ENCODE measurements around the gene MED17.
"Not testable (repeated sequence)": the region's sequence is repeated elsewhere in the genome, so short reads cannot be mapped to it uniquely, and the experiment has no call there.

The MED17 gene

GRCh38 chr11:93753241-93753640 lies 30.8 kb upstream of the MED17 start:
- Mint-ChIP-seq H3K4me1 (no peaks in the 10 kb centered on the region), H3K36me3 (ENCODE audit: low read depth) (peaks cover 40% of the 10 kb centered on the region), H3K9me3 (no peaks in the 10 kb centered on the region), H3K4me3 (no peak overlapping the region), H3K27me3 (ENCODE audit: low read depth) (no peaks in the 10 kb centered on the region), H3K27ac (no peak overlapping the region)
- TF ChIP-seq CTCF (IDR thresholded peaks at IDR 0.05; ENCODE audit: unreplicated experiment in 3 of 3), result no peak

- Mint-ChIP-seq H3K27ac (no peak overlapping the region), H3K4me1 (no peaks in the 10 kb centered on the region), H3K9me3 (no peaks in the 10 kb centered on the region), H3K4me3 (no peak overlapping the region), H3K27me3 (ENCODE audit: low read depth) (no peaks in the 10 kb centered on the region), H3K36me3 (ENCODE audit: low read depth) (peaks cover 60% of the 10 kb centered on the region)
- TF ChIP-seq CTCF (IDR thresholded peaks at IDR 0.05; ENCODE audit: unreplicated experiment in 3 of 3), result no peak
These were observed 27.3 kb upstream of the MED17 start for GRCh38 chr11:93756748-93757147.

GRCh38 chr11:93757301-93757700 lies 26.8 kb upstream of the MED17 start:
- H3K36me3 Mint-ChIP-seq (ENCODE audit: low read depth), result peaks cover 58% of the 10 kb centered on the region

GRCh38 chr11:93757924-93758865 lies 25.9 kb upstream of the MED17 start:
- Mint-ChIP-seq H3K27me3 (ENCODE audit: low read depth) (no peaks in the 10 kb centered on the region), H3K27ac (no peak overlapping the region), H3K36me3 (ENCODE audit: low read depth) (peaks cover 58% of the 10 kb centered on the region), H3K9me3 (no peaks in the 10 kb centered on the region), H3K4me1 (no peaks in the 10 kb centered on the region), H3K4me3 (no peak overlapping the region)
- no peak for TF ChIP-seq CTCF (IDR thresholded peaks at IDR 0.05; ENCODE audit: unreplicated experiment in 3 of 3)

More at GRCh38 chr11:93757301-93757700, 26.8 kb upstream of the MED17 start:
- Mint-ChIP-seq H3K27ac (no peak overlapping the region), H3K4me3 (no peak overlapping the region), H3K27me3 (ENCODE audit: low read depth) (no peaks in the 10 kb centered on the region), H3K4me1 (no peaks in the 10 kb centered on the region), H3K9me3 (no peaks in the 10 kb centered on the region)
- no peak for TF ChIP-seq CTCF (IDR thresholded peaks at IDR 0.05; ENCODE audit: unreplicated experiment in 3 of 3)

- not testable (repeated sequence) for H3K4me3 Mint-ChIP-seq; H3K27me3 Mint-ChIP-seq (ENCODE audit: low read depth); H3K27ac Mint-ChIP-seq; H3K4me1 Mint-ChIP-seq; H3K9me3 Mint-ChIP-seq
- H3K36me3 Mint-ChIP-seq (ENCODE audit: low read depth), result peaks cover 57% of the 10 kb centered on the region
These were observed 25.0 kb upstream of the MED17 start for GRCh38 chr11:93759123-93759522.

GRCh38 chr11:93761910-93762309 lies 22.2 kb upstream of the MED17 start:
- H3K9me3 Mint-ChIP-seq, result no peaks in the 10 kb centered on the region

More at GRCh38 chr11:93761910-93762309, 22.2 kb upstream of the MED17 start:
- Mint-ChIP-seq H3K27me3 (ENCODE audit: low read depth) (no peaks in the 10 kb centered on the region), H3K27ac (no peak overlapping the region), H3K4me1 (no peaks in the 10 kb centered on the region), H3K36me3 (ENCODE audit: low read depth) (peaks cover 52% of the 10 kb centered on the region), H3K4me3 (no peak overlapping the region)
- no peak for TF ChIP-seq CTCF (IDR thresholded peaks at IDR 0.05; ENCODE audit: unreplicated experiment in 3 of 3)

Measured in nephron (organoid).